Mesenteric fat pad (tissue), 1 donor: ENCODE data around the gene CMYA5. TPM values are rescaled to one million over a fixed set of nuclear protein-coding genes. Genes with fewer than 3 reads are reported as not detected.
"Not testable (repeated sequence)": the region's sequence is repeated elsewhere in the genome, so short reads cannot be mapped to it uniquely, and the experiment has no call there.

Source experiments
- DNase-seq: peaks from one replicate; pipeline ENCODE4 v3.0.0-alpha.2; 2020; ENCODE audit warnings: low spot score
- long read RNA-seq: library from polyadenylated mRNA; unstranded; transcript quantifications from one replicate; pipeline ENCODE4 v2.0.0, GENCODE V29; 2020
- total RNA-seq: library from RNA; stranded (reverse); fragmentation: NEBNext Ultra II Directional; extraction: Animal tissue kit (Norgen Biotek cat#: 25700); gene quantifications from one replicate; pipeline ENCODE4 v1.2.1, GENCODE V29; 2021
- donor health status: DM: yes; HTN: yes; CAD: no.

The CMYA5 gene
- total RNA-seq = 2.6 TPM
- long read RNA-seq, partial matches to known transcripts = 0 of 1 reads
- long read RNA-seq, other reads (novel, unspliced or antisense) = 1 of 1 reads

DNA sequence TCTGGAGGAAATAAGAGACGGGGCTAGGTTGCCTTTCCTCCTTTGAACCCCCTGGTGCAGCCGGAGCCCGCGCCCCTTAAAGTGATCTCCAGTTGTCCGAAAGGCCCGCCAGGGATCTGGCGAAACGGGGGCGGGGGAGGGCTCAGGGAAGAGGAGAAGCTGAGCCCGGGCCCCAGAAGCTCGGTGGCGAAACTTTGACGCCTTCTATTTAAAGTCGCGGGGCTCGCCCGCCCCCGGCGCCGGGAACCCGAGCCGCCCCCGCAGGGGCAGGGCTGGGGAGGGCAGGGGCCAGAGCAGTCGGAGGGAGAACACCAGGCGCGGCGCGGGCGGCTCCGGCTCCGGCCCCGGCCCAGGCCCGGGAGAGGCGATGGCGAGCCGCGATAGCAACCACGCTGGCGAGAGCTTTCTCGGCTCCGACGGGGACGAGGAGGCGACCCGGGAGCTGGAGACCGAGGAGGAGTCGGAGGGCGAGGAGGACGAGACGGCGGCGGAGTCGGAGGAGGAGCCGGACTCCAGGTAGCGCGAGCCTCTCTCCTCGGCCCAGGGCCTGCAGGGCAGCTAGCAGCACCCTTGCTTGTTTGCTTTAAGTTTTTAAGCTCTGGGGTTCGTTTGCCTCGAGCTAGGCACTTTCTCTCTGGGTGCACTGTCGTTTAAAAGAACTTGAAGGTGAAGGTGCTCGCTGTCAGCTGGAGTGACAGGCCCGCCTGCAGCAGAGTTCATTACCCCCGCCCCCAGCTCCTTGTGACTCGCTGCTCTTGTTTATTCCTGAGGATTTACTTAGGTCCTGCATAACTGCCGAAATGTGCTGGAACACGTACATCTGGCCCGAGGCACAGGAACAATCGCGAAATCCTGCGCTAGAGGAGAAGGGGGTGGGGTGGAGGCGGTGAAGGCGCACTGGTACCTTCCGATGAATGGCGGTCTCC is at the start of gene CMYA5:
CMYA5 (plus strand) TSS at position 296 of the 926 bp plus-strand sequence; CDS start at position 368, 72 bp downstream.
- no peak for DNase-seq

DNA sequence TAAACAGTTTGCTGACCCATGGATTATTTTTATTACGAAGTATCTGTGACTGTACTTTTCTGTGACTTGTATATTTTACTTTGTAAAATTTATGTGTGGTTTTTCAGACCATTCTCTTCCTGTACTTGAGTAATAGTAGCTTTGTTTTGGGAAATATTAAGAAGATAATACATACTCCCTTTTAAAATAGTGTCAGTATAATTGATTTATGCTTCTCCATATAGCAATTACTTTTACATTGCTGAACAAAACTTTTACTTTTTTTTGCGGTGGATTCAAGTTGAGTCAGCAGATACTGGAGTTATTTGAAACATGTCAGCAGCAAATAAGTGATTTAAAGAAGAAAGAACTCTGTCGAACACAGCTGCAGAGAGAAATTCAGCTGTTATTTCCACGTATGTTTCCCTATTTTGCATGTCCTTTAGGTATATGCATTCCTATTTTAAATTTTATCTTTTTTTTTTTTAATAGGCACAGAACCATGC is 49.0 kb upstream of the CMYA5 start:
- DNase-seq = no peak

DNA sequence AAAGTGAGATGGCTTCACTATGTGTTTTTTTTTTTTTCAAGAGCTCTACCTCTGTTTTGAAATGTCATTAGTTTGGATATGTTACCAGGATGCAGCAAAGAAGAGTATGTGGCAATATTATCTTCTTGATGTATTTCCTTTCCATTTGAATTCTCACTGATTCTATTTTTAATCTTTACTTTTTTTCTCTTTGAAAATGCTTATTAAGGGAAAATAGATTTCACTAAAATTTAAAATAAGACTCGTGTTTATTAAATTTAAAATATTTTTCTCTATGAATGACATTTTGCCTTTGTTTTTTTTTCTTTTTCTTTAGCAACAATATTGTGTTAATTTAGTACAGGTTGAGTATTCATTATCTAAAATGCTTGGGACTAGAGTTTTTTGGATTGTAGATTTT is 48.2 kb upstream of the CMYA5 start:
- DNase-seq = no peak

DNA sequence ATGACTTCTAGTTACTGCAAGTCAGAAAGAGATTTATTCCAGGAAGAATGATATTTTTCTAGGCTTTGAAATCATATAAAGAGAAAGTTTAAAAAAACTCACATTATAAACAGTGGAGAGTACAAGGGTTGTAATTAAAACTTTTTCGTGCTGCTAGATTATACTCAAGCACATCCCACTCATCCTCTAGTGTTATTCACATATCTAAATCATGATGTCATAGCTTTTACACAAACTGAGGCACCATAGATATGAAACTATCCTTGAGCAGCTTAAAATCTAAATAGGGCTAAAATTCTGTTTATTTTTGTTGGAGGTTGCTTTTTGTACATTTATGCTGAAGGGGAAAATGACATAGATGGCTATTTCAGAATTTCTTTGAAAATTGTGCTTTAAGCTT is 47.4 kb upstream of the CMYA5 start:
- no peak for DNase-seq

DNA sequence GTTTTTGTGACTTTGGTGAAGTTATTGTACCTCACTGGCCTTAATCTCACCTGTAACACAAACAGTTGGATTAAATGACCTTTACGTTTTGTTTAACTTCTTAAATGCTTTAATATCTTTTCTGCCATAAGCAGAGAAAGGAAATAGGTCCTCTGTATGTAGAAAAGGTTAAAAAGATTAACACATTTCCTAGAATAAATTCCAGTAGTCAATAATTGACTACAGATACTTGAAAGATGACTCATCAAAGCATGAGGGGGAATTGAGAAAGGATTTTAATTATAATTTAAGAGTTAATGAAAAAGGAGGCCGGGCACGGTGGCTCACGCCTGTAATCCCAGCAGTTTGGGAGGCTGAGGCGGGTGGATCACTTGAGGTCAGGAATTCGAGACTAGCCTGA is 35.8 kb upstream of the CMYA5 start:
- DNase-seq = no peak

DNA sequence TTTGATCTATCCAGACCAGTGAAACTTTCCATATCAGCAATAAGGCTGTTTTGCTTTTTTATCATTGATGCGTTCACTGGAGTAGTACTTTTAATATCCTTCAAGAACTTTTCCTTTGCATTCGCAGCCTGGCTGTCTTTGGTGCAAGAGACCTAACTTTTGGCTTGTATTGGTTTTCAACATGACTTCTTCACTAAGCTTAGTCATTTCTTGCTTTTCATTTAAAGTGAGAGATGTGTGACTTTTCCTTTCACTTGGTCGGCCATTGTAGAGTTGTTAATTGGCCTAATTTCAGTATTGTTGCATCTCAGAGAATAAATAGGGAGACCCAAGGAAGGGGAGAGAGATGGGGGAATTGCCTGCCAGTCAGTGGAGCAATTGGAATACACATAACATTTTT is 26.4 kb upstream of the CMYA5 start:
- DNase-seq = no peak

DNA sequence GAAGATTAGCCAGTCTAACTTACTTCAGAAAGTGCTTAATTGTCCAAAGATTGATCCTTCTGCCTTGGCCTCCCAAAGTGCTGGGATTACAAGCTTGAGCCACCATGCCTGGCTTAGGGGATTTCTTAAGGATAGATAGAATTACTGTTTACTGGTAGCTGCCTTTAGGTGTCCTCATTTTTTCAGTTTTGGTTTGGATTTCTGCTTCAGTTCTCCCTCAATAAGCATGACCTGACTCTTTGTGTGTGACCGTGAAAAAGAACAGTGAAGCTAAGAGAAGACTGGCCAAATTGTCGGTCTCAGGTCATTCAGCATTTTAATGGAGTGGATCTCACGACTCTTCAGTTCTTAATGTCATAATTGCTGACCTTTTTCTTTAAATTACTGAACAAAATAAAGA is 22.9 kb upstream of the CMYA5 start:
- no peak for DNase-seq

DNA sequence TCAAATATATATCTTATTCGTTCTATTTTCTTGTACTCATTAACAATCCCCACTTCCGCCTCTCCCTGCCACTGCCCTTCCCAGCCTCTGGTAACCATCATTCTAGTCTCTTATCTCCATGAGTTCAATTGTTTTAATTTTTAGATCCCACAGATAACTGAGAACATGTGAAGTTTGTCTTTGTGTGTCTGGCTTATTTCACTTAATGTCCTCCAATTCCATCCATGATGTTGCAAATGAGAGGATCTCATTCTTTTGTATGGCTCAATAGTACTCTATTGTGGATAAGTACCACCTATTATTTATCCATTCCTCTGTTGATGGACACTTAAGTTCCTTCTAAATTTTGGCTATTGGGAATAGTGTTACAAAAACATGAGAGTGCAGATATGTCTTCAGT is 17.2 kb upstream of the CMYA5 start:
- no peak for DNase-seq

DNA sequence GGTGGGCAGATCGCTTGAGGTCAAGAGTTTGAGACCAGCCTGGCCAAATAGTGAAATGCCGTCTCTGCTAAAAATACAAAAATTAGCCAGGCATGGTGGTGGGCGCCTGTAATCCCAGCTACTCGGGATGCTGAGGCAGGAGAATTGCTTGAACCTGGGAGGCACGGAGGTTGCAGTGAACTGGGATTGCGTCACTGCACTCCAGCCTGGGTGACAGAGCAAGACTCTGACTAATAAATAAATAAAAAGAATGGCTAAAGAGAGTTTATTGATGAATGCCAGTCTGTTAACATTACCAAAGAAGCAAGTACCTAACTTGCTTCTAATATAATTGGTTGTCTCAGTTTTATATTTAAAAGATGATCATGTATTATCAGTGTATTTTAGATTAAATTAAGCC is 13.3 kb upstream of the CMYA5 start:
- not testable (repeated sequence) for DNase-seq

DNA sequence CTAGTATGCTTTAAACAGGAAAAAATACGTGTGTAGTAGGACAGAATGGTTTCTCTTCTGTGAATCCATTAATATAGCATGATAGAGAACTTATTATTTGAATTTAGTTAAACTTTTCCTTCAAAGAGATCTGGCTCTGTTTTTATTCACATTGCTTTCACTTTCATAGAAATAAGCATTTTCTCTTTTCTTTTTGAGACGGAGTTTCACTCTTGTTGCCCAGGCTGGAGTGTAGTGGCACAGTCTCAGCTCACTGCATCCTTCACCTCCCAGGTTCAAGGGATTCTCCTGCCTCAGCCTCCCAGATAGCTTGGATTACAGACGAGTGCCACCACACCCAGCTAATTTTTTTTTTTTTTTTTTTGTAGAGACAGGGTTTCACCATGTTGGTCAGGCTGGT is 7.5 kb upstream of the CMYA5 start:
- DNase-seq = not testable (repeated sequence)

DNA sequence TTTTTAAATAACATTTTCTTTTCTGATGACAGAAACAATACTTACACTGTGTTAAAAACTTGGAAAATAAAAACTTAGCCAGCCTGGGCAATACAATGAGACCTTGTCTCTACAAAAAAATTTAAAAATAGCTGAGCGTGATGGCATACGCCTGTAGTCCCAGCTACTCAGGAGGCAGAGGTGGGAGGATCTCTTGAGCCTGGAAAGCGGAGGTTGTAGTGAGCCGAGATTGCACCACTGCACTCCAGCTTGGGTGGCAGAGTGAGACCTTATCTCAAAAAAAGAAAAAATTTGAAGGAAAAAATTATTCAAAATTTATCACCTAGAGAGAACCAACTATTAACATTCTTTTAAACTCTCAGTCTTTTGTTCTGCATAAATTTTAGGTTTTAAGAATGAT is 4.9 kb upstream of the CMYA5 start:
- DNase-seq = no peak

DNA sequence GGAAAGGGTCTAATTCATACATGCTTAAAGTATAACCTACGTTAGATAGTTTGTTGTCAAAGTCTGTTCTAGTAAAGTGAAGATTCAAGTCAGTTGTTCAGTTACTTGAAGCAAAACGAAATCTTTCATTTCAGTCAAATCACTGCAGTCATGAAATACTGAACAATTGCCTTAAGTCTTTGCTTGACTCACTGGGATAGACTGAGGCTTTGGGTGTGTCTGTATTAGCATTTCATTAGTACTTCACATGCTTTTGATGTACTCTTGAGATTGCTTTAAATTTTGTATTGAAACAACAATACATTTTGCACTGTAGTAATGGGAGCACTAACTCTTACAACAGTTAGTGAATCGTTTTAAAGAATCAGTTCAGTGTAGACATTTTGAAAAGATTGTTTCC is 4.0 kb upstream of the CMYA5 start:
- no peak for DNase-seq

DNA sequence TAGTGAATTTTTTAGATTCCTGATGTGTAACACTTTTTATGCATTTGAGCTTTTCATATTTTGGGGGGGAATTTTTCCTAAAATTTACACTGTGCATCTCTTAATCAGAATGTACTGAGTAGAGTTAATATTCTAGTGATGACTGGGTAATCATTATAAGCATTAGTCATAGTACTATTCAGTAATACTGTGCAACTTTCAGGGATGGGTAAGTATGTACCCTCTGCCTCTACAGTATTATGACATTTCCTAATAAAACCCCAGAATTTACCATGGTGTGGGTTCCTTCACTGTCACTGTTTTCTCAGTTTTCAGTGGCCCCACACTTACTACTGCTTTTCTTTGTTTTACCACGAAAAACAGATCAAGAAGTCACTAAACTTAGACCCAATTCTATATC is 2.8 kb upstream of the CMYA5 start:
- DNase-seq = no peak

DNA sequence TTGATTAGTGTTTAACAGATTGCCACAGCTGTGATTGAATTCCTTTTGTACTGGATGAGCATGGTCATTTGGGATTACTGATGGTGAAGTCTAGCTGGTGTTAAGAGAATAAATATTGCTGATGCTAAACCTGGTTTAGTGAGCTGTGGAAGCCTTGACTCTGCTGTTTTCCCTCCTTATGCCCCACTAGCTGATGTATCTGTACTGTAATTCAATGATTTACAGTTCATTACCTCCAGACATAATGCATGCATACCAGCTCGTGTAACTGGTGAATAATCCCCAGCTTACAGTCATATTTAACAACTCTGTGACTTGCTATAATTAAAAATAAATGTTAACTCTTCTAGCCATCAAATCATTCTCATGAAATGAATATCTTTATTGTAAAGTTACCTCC is 1.7 kb upstream of the CMYA5 start:
- no peak for DNase-seq

DNA sequence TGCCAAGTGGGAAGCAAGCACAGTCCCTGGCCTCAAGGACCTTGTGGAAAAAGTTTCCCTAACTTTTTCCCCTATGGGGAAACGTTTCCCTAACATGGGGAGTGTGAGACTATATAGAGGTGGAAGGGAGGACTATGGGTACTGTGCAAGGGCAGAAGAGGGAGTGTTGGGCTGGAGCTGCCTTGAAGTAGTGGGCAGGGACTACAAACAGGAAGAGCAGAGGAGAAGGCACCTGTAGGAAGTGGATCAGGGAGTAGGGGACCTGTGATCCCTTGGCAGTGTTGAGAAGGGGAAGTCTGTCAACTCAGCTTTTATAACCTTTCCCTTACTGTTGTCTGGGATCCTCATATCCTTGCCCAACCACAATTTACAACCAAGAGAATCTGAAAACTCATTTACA is 1.4 kb downstream of the CMYA5 start:
- DNase-seq = no peak

DNA sequence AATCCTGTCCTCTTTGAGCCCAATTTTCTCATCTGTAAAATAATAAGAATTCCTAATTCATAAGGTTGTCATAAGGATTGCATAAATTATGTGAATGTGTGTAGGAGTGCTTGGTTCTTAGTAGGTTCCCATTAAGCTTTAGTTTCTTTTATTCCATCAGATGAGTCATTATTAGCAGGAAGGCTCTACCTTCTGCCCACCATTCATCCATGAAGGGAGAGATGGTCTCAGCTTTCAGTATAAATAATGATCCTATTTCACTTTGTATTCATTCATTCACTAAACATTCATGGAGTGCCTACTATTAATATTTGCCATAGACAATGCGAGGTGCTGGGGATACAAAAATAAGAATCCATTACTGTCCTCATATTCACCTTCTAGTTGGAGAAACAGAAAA is 3.0 kb downstream of the CMYA5 start:
- no peak for DNase-seq

DNA sequence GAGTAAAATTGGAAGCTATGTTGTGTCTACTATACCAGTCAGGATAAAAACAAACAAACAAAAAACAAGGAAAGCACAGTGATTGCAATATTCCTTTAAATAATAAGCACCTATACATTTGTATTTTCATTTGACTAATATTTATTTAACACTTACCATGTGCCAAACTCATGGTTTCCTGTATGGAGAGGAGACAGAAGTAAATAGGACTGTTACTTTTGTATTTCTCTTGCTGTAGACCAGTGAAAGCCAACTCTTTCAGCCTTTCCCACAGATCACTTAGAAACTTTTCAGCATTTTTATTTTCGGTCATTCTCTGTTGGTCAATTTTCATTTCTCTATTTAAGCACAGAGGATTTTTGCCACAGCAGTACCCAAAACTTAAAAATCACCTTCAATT is 4.5 kb downstream of the CMYA5 start:
- DNase-seq = no peak

DNA sequence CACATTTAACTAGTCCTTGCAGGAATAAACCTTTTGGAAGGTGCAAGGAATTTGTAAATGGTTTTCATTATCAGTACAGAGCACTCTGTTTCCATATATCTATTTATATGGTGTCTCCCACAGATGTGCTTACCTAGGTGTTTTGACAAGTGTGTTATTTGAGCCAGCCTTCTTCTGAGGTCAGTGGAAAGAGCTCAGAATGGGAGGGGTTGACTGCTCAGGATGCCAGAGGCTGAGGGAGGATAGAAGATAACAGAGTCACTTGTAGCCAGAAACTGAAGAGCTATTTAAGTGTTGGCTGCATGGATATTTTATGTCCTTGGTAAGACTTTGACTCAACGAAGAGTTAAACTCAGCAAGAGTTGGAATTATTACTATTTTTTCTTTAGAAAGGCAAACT is 5.0 kb downstream of the CMYA5 start:
- no peak for DNase-seq

DNA sequence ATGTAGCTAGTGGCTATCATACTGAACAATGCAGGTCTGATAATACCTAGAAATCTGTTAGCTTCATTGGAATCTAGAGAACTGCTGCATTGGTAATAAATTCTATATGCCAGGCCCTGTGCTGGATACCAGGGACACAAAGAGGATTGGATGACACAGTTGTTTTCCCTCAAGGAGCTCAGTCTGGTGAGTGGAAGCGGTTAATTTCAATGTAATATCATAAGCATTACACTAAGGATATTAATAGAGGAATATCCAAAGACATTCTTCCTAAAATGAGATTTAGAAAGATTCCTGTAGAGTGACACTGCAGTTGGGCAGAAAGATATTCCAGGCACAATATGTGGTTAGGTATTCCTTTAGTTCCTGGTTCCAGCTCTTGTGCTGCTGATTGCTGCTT is 5.9 kb downstream of the CMYA5 start:
- DNase-seq = no peak

DNA sequence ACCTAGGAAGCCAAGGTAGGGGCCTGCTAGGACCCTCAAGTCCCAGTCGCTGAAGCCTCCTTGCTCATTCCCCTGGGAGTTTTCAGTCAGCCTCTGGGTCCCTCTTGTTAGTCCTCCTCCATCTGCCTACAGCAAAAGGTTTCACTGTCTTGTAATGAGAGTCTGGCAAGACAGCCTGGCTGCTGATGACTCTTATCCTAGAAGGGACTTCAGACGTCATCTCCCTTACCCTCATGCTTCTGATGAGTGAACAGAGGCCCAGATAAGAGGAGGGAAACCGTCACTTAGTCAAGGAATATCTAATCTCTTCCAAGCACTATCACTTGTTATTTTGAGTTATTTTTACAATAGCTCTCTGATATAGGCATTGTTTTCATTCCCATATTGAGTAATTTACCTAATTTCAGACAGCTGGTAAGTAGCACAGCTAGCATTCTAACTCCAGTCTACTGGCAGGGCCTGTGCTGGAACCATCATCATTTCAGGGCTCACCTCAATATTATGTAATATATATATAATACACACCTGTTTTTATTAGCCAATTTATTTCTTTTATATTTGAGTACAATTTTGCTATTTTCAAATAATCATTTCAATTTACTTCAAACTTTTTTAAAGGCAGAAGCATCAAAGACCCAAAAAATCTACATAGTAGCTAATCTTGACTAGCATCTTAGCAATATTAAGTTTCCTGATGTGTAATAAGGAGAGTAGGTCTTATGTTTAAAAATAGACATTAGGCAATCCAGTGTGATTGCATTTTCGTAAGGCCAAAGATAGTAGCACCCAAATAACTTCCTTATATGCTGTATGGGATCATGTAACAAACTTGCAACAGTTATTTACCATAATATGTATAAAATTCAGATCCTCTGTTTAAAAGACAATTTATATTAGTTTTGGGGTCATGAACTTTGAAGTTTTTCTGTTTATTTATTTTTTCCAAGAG is 7.9 kb downstream of the CMYA5 start:
- DNase-seq = no peak

DNA sequence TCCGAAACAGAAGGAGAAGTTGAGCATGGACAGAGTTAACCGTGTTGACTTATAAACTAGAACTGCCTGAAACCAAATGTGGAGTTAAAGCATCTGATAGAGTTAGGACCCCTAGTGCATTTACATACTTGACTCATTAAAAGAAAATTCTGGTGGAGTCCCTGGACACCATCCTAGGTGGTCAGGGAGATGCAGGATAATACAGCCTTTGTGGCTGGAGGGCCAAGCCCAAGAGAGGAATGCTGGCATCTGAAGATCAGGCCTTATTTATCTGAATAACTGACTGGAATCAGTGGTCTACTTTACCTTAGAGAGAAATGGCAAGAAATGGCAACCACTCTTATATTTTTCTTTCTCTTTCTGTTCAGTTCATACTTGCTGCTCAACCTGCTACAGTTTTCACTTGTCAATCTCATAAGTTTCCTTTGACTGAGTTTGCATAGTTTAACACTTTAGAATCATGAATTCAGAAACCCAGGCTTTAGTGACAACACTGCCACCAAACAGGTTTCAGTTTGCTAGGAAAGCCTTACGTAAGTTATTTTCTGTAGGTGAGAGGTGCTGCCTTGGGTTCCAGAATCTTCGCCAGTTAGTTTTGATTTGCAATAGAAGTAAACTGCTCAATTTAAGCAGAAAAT is 10.2 kb downstream of the CMYA5 start:
- no peak for DNase-seq
